HG02759 (cell line): ENCODE measurements around the gene RPS27L.

Source experiments
- ATAC-seq: cut with Tn5 transposase; IDR thresholded peaks from one replicate; pipeline ENCODE4 v1.9.1; 2021; ENCODE audit warnings: mild to moderate bottlenecking, moderate library complexity; ENCODE audit not compliant: unreplicated experiment

Gene RPS27L

DNA sequence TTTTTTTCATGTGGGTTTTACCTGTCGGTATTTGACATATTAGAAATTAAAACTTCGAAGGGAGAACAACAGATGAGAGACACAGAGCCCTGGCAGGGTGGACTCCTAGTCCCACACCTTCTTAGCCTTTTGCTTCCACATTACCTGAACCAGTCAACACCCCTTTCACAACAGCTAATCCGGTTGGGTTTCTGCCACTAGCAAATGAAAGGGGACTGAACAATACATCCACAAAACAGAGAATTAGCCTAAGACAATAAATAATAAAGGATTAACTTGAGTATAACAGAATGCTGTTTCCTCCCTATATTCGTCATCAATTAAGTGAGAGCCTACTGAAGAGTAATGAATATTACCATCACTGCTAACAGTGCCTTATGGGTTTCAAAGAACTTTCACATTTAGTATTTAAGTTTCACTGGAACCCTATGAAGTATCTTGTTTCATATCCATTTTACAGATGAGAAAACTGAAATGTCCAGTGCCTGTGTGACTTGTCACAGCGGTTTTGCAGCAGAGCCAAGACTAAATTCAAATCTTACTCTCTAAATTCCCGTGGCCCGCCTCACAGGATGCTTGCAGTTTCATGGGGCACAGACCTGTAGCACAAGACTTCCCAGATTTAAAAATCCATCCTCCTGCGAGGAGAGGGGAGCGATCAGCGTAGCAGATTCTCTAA is 31.1 kb upstream of the RPS27L start:
- ATAC-seq: no peak

DNA sequence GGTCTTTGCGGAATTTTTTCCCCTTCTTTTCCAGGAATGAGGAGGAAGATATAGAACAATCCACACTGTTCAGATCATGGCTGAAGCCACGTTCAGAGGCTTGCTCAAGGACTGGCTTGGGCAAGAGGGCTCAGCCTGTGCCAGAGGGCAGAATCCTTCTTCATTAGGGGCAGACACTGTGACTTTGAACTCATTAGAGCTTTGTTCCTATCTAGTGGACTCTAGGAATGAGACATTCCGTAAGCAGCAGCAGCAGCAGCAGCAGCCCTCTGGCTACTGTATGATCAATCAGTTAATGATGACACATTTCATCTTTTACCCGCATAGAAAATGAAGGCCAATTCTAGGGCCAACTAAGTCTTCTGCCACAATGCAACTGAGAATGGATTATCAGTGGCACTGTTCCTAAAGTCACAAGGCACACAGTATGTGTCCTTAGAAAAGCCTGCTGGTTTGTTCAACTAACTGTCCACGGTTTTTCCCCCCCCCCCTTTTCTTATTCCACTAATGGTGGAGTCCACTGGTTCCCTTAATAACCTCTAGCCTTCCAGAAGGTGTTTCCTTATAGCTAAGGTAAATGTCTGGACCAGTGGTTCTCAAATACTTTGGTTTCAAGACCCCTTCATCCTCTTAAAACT is 30.4 kb upstream of the RPS27L start:
- ATAC-seq: no peak

DNA sequence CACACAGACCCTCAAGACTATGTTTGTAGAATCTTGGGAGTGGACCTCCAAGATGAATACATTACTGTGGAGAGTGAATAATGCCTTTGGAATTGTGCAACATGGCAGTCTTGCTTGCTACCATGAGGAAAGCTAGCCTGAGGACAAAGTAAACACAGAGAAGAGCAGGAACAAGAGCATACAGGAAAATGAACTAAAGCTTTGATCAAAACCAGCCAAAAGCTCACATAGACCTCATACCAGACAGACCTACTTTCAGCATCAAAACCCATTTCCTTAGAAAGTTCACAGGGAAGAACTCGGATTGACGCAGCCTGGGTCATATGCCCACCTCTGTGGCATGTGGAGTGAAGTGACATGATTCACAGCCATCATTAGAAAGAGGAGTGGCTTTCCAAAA is 28.8 kb upstream of the RPS27L start:
- ATAC-seq: no peak

DNA sequence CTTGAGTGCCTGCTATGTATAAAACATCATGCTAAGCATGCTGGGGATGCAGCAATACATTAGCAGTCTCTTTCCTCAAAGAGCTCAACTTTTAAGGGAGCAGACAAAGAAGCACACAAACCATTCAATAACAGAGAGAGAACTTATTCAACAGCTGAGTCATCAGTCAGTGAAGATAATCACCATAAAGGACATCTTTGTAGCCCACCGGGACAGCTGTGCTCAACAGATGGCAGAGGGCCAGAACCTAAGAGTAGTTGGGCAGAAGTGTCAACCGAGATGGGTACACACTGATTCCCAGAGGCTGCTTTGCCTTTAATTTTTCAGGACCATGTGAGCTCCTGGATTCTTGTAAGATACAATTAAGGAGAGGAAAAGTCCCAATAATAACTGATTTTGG is 27.9 kb upstream of the RPS27L start:
- ATAC-seq: no peak

DNA sequence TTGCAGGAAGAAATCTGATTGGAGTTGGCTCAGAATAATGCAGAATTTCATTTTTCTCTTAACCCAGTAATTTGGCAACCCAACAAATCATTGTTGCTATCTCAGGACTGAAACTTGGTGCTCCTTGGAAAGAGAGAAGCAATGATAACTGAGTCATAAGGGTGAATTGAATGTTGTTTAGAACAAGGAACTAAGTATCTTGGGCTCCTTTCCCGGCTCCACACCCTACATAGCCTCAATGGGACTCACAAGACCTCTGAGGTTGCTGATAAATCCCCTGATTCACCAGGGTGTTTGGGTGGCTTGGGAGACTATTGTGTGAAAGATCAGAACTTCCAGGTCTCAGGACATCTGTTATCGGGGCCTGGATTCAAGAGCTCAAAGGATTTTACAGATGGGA is 24.4 kb upstream of the RPS27L start:
- ATAC-seq: no peak

DNA sequence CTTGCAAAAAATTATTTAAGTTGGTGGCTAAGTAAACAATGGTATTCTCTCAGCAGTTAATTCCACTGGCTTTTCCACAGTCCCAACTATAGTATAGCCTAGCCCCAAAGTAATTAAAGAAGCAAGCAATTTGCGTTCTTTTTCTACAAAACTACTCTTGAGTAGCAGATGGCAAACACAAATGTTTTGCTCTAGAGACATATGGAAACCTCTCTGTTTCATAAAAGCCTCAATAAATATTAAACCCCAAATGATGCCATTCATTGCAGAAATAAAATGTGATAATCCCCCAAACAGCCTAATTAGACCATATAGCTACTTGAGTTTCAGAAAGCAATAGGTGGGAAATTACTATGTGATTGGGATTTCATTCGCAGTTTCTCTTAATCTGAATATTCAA is 23.5 kb upstream of the RPS27L start:
- ATAC-seq: no peak

DNA sequence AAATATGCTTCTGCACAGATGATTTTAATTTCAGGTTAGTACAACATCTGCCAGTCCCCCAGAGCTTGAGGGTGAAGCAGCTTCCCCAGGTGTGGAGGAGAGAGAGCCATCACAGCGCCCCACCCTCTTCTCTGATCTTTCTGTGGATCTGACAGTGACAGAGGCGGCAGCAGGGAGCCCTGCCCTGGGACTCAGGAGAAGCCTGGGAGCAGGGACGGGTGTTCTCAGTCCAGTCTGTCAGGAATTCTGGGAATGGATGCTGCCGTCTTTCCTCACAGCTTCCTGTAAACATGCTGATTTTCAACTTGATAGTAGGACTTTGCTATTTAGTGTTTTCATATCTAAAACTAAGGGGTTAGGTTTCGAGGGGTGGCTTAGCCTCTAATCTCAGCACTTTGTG is 20.8 kb upstream of the RPS27L start:
- ATAC-seq: no peak

DNA sequence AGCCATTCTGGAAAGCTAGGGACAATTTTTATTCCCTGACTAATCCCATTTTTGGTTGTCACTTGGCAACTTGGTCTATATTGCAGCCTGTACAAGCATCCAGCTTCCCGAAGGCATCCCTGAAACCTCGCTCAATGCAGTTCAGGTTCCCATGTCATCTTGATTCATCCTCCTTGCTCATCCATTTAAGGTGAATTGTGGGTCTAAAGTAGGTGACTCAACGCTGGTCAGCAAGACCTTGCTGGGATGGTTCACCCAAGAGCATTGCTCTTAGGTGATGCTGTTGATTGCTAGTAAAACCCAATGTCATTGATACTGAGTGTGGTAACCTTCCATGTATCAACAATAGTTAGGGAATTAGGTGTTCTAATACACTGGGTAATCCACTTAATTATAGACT is 19.0 kb upstream of the RPS27L start:
- ATAC-seq: no peak

DNA sequence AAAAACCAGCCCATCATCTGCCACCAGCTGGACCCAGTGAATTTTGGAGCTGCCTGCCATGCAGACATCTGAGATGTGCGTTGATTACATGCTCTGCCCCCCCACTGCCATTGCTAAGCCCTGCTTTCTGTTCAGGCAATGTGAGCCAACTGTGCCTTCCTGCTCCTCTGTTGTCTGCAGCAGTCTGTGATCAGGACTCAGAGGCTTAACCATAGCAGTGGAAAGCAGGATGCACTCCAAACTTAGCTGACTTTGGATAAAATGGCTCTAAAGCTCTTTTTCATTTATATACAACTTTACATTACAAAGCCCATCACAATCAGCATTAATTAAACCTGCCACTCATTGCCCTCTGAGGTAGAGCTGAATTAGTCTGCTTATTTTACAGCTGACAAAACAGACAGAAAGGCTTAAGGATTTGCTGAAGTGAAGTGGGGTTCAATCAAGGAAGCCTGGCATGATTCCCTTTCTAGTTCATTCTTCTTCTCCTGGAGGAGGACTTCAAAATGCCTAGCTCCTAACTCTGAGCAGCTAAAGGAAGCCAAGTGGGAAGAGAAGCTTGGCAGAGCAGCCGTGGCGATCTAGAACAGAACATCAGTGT is 15.7 kb upstream of the RPS27L start:
- ATAC-seq: no peak

DNA sequence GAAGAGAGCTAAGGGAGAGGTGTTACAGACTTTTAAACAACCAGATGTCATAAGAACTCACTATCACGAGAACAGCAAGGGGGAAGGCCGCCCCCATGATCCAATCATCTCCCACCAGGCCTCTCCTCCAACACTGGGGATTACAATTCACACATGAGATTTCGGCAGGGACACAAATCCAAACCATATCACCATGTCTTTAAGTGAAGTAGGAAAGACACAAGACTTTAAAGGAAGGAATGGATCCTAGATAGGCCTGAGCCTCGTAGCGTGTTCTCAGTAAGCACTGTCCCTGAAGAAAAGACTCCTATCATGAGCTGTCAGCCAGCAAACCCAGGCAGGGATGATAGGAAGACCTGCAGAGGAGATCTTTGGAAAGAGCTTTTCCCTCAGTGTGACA is 15.1 kb upstream of the RPS27L start:
- ATAC-seq: no peak

DNA sequence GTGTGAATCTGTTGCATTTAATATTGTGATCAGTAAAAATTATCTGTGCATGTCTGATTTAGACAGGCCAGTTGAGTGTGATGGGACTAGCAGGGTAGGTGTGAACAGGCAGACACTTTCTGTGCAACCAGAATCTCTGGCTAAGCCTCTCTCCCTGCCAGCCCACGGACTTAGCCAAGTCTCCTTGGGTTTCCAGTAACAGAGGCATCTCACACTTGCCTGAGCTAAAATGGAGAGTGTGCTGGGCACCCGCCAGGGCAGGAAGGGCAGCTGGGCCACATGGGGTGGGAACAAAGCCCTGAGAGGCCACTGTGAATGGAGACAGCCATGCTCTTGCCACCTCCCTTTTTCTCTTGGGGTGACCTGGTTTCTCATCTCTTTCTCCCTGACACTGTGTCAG is 12.5 kb upstream of the RPS27L start:
- ATAC-seq: no peak

DNA sequence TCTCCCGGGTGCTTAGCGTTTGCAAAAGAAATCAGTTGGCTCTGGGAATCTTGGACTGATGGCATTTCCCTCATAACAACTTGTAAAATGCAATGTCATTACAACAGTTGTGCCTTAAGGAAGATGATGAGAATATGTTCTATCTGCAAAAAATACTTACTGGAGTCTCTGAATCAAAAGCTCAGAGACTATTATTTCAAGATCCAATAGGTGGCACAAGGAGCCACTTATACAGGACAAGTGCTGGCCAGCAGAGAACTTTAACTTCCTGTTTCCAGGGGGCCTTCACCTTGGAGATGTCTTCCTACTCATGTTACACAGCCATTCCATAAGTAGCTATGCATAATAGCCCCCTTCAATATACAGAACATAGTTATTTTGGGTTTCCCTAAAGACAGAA is 8.9 kb upstream of the RPS27L start:
- no peak for ATAC-seq

DNA sequence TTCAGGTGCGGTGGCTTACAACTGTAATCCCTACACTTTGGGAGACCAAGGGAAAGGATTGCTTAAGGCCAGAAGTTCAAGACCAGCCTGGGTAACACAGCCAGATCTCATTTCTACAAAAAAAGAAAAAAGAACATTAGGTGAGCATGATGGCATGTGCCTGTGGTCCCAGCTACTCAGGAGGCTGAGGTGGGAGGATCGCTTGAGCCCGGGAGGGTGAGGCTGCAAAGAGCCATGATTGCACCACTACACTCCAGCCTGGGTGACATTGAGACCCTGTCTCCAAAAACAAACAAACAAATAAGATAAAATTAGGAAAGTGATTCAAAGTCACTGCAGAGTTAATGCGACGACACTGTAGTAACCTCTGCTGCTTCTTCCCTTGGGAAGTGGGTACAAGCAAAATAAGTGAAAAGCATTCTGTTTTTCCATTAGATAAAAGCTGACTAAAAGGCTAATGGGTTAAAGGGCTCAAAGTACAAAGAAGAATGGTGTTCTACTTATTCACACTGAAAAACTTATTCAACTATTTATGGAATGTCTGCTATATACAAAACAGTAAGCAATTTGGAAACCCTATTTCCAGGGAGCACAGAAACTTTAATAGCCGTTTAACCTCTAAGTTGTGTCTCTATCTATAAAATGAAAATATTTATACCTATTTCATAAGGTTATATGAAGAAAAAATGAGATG is 8.0 kb upstream of the RPS27L start:
- no peak for ATAC-seq

DNA sequence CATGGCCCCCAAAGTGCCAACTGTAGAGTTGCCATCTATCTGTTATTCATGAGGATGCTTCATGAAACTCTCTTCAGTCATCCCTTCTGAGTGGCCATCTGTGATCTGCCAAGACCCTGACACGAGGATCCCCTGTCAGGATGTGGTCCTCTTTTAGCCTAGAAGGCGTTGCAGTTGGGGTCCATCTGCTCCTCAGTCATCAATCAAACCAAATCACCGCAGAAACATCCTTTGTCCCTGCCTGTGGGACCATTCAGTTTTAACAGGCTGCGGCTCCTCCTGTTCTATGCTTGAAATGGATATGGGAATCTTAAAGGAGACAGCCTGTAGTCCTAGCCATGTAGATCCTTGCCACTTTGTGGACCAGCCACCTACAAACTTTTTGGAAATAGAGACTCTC is 5.9 kb upstream of the RPS27L start:
- no peak for ATAC-seq

DNA sequence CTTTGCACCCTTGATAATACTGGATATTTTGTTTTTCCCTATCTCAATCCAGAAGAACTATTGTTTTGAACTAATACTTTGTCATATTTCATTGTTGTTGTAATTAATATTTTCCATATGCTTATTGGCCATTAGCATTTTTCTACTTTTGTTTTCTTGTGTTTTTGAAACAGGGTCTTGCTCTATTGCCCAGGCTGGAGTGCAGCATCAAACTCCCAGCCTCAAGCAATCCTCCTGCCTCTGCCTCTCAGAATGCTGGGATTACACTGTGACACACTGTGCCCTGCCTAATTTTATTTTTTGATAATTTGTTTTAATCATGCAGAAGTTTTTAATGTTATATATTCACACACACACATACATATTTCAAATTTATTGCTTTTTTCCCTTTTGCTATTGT is 3.4 kb upstream of the RPS27L start:
- no peak for ATAC-seq

DNA sequence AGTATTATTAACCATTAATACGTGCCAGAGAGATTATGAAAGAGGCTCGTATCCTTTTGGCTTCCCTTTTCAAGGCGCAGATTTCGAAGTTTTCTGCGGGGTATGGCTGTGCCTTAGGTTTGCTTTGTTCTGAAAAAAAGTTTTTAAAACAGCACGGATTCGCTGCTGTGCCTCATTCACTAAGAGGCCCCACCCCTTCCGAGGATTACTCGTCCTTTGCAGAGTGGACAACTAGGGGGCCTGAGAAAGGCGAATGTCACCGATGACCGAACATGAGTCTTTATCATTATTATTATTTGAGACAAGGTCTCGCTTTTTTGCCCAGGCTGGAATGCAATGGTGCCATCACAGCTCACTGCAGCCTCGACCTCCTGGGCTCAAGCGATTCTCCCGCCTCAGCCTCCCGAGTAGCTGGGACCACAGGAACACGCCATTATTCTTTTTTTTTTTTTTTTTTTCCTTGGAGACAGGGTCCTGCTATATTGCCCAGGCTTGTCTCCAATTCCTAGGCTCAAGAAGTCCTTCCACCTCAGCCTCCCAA is 684 bp upstream of the RPS27L start:
- ATAC-seq: peak; percentile 20

DNA sequence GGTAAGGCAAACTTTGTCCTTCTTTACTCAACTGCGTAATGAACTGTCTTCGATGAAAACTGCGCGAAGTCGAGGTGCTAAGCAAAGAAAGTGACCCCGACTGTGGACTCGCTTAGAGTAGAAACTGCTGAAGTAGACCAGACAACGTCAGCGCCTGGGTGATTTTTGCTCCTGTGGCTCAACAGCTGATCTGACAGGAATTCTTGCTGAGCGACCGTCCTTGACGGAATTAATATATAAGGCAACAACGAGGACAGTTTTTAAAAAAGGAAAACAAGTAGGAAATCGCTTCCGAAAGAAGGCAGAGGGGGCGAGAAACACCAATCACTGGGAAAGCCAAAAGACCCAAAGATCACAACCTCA is 541 bp downstream of the RPS27L start:
- ATAC-seq: no peak

DNA sequence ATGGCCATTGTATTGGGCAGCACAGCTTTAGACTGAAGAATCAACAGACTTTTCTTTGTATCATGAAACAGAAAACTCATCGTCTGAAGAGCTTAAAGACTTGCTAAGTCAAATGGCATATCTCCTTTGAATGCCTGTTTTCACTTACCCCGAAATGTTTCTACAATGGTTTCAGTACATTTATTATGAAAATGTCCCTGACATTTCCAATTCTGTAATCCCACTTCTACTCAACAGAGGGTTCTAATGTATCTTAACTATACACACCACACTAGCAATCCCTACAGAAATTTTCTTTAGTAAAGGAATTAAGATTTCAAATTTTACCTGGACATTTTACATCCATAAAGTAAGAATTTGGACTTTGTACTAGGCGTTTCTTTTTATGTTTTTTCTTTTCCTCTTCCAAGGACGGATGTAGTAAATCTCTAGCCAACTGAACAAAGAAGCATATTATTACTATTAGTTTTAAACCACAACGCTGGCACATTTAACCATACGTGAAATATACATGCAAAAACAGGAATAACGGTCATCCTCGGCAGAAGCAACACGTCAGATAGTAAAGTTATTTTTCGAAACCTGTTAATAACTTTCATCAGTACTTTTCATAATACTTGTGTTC is 1.1 kb downstream of the RPS27L start:
- no peak for ATAC-seq

DNA sequence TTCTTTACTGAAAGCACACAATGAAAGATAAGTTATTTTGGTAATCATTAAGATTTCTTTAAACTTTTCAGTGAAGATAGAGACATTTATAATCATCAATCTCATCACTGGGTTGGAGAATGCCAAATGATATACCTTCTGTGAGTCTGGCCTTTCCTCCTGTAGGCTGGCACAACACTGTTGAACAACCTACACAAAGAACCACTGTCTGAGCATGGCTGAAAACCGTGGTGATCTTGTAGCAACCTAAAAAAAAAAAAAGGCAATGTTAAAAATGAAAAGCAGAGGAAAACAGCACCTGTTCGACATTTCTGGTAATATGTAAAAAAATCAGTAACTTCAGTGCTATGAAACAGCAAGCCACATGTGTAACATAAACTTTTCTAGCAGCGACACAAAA is 1.8 kb downstream of the RPS27L start:
- ATAC-seq: no peak

DNA sequence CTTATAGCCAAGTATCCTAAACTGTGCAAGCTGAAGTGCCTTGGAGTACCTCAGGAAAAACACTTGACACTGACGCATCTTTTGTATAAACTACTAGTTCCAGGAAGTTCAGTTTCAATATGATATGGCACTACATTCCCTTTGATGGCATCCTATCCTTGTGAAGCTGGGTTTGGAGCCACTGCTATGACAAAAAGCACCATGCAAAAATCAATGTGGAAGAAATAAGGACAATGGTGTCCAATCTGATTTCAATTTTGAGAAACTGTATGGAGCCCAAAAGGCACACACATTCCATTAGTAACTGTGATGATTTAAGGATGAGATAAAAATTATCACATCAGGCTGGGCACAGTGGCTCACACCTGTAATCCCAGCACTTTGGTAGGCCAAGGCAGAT is 5.6 kb downstream of the RPS27L start:
- ATAC-seq: no peak

DNA sequence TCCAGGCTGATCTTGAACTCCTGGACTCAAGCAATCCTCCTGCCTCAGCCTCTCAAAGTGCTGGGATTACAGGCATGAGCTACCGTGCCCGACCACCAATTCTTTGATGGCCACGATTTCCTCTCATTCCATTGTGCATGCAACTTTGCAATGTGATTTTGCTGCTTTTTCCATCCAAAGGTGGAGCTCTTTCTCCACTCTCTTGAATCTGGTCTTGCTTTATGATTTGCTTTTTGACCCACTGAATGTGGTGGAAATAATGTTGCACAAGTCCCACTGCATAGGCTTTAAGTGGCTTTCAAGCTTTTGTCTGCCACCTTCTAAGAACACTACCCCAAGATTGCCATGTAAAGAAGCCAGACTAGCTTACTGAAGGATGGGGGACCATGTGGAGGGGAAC is 10.6 kb downstream of the RPS27L start:
- no peak for ATAC-seq
